ENCODE results near the gene FOXP1.
"Not testable (repeated sequence)": the region's sequence is repeated elsewhere in the genome, so short reads cannot be mapped to it uniquely, and the experiment has no call there.

FOXP1 gene

DNA sequence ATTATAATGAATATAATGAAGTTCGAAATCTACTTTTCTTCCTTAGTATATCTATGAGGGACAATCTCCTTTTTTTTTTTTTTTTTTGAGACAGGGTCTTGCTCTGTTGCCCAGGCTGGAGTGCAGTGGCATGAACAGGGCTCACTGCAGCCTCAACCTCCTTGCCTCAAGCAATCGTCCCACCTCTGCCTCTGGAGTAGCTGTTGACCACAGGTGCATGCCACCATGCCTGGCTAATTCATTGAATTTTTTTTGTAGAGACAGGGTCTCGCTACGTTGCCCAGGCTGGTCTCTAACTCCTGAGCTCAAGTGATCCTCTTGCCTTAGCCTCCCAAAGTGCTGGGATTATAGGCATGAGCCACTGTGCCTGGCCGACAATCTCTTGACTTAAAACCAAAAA lies 607.5 kb downstream of the FOXP1 start:
- DNase-seq (ENCODE audit: low read depth): not testable (repeated sequence)

DNA sequence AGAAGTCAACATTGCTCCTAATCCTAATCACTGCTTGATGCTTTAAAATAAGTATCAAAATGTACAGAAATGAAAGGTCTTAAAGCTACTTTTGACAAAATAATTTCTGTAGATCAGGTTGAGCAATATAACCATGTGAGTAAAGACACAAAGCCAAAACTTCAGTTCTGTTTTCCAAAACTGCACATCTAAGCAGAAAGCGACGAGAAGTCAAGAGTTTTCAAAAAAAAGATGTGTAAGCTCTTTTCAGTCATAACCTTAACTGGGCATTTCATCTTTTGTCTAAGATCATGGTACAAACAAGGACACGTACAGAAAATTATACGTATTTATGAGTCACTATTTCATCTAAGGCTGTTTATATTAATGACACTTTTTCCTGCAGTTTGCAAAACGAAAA lies 608.8 kb downstream of the FOXP1 start:
- DNase-seq (ENCODE audit: low read depth): no peak

DNA sequence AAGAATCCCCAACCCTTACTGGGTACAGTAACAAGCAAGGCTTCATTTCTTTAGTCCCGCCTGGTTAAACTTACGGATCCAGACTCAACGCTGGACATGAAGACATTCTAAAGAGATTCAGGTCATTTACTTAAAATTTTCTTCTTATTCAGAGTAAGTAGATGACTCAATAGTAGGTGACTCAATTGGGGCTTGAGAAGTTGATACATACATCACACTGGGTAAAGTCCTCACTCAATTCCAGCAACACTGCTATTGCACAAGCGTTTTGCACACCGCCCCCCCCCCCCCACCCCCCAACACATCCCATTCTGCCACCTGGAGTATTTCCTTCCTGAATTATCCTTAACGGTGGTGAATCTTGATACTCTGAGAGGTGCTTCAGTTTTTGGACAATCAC lies 610.0 kb downstream of the FOXP1 start:
- no peak for DNase-seq (ENCODE audit: low read depth)

DNA sequence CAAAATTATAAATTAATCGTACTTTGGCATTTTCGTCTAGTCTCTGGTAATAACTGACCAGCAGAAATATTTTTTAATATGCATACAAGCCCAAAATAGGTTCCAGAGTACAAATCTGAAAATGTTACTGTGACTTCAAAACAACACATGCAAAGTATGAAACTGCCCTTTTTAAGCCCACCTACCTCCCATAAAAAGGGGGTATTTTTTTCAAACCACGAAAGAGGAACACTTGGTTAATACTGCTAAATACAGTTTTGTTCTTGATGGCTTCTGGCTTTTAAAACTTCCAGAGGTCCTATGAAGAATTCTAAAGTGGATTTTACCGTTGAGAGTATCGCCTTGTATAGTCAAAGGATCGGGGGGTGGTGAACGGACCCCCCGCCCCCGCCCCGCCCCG lies 610.7 kb downstream of the FOXP1 start:
- no peak for DNase-seq (ENCODE audit: low read depth)

DNA sequence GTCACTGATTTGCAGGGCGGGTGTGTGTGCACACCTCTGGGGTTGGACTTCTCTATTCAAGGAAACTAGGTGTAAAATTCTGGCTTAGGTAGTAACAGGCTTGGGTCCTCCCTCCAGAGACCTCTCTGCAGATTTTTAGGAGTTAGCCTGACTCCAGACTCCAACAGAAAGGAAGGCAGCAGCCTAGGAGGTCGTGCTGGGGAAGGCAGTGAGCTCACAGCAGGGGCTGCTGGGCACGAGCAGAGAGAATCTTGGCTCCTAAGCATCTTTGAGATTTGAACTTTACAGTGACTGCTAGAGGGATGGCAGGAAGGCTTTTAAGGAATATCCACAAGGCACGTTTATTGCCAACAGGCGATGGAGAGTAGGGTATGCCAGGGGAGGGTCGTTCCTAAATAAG lies 612.6 kb downstream of the FOXP1 start:
- no peak for DNase-seq (ENCODE audit: low read depth)

DNA sequence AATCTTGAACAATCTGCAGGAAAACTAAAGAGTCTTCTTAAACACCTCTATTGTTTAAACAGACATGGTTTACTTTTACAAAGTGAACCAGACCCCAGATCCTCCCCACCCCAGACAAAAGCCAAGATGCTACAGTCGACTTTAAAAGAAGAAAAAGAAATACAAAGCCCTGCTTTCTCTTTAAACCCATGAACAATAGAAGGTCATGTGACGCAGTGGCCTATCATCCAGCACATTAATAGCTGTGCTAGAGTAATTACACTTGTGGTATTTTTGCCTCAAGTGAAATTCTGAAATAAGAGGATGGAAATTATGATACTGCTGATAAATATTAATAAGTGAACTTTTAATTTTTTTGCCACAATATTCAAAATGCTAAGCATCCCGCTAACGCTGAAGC lies 613.4 kb downstream of the FOXP1 start:
- no peak for DNase-seq (ENCODE audit: low read depth)

DNA sequence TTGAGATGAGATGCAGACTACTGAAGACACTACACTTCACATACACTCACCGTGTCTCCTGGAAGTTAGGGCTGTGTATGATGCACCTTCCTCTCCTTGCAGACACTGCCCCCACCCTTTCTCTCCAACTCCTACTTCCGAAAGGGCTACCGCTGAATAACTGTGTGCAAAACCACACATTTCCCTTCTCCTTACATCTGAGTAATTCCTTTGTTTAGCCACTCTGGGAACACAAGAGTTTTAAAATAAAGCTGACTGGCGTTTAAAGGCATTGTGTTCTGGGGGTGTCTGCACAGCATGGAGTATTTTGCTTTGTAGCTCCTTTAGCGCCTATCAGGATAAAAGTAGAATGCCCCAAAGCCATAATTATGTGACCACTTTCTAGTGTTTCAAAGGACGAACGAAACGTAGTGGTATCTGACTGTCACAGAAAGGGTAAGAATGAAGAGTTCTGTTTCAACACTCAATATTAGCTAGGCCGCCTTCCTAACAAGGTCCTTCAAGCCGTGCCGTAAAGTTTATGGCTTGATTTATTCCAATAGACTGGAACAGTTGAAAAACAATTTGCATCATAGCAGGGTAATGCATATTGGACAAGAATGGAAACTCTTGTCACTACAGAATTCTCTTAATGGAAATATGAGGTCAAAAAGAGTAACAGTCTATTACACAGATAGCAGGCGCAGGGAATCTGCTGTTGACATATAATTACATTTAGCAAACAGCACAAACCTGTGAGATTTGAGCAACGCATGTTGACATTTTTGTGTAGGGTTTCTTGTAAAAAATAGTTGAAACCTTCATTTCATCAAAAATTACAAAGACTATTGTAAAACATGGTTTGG lies 619.9 kb downstream of the FOXP1 start:
- no peak for DNase-seq (ENCODE audit: low read depth)

DNA sequence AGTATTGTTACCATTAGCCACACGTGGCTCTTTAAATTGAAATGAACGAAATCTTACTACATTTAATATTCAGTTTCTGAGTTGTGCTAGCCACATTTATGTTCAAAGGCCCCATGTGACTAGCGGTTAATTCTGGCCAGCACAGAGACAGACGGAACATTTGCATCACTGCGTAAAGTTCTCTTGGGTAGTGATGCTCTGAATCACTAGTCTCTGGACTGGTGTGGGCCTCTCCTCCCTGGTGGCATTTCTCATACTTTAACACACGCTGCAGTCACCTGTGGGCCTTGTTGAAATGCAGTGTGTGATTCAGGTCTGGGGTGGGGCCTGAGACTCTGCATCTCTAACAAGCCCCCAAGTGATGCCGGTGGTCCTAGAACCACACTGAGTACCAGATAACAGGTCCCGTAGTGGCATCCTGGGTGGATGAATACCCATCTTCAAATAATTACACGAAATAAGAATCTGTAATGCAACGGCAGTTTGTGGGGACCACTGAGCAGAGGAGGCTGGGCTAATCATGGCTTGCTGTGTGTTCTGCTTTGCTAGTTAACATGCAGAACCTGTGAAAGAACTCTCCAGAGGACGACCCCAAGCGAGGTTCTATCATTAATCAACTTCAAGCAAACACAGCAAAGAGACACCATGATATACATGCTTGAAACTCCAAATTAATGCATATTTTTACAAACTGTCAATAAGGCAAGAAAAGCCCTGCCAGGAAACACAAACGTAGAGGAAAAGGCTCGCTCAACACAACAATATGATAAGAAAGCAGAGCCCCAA lies 623.8 kb downstream of the FOXP1 start:
- no peak for DNase-seq (ENCODE audit: low read depth)

DNA sequence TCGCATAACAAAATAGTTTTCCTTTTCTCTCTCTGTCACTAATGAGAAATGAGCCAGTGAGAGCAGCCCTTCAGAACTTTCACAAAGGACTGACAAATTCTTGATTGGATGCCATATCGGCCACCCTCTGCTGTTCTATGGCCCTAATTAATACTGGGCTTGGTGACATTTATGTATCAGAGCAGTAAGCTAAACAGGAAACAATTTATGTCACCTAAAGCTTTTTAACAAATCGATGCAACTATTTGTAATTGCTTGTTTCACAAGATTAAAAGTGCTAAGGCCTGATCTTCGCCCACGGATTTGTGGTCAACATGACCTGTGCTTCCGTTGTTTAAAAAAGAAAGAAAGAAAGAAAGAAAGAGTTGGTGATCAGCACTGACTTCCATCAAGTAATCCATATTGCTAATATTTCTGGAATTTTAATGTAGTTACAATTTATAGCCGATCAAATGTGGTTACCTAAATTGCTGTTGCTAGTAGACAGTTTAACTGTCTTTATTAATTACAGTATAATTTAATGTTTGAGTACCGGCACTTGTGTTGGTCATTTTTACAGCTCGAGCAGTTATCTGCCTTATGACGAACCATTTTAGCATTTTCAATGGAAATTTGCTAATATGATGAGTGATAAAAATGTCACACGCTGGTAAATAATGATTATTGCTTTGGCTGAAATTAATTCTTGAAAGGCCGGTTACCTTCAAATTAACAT lies 631.3 kb downstream of the FOXP1 start:
- no peak for DNase-seq (ENCODE audit: low read depth)

DNA sequence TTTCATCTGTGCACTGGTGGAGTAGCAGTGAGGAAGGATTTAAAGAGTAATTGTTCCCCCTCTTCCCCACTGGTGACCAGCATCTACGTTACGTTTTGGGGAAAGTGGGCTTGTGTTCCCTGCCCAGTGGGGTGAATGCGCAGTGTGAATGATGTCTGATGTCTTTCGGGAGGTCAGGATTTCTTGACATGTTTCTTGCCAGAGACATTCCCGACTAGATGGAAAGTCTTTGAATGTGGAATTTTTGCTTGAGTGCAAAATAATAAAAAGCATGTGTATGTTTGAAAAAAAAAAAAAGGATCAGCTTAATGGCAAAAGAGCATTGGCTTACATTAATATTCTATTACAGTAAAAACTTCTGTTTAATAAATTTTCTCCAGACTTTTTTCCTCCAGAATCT lies 632.2 kb downstream of the FOXP1 start:
- DNase-seq (ENCODE audit: low read depth): no peak

DNA sequence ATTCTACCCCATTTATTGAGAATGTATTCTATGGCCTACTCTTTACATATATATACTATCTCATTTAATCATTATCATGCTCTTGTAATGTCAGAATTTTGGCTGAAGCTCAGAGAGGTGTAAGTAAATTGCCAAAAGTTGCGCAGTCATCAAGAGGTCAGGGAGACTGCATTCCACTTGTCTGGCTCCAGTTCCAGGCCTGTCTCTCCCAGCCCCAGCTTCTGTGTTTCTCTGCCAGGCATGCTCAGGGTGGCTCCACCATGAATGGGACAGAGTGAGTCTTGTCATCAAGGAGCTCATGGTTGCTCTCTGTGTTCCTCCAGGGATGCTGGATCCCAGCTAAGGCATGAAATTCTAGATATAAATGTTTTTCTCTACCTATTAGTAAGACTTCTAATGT lies 635.9 kb downstream of the FOXP1 start:
- no peak for DNase-seq (ENCODE audit: low read depth)

DNA sequence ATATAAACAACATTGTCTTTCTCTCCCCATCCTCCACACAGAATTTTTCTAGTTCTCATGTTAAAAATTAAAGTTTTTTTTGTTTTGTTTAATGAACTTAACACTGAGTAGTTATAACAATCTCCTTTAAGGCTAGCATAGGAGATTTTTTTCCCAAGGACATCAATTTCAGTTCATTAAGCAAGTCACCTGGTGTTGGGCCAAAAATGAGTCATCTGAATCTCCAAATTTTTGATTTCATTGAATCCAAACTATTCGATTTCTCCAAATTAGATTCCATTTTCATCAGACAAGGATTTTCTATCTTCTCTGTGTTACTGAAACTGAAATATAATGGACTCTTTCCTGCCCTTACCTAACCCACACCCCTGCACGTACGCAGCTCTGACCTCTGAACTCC lies 639.6 kb downstream of the FOXP1 start:
- no peak for DNase-seq (ENCODE audit: low read depth)

DNA sequence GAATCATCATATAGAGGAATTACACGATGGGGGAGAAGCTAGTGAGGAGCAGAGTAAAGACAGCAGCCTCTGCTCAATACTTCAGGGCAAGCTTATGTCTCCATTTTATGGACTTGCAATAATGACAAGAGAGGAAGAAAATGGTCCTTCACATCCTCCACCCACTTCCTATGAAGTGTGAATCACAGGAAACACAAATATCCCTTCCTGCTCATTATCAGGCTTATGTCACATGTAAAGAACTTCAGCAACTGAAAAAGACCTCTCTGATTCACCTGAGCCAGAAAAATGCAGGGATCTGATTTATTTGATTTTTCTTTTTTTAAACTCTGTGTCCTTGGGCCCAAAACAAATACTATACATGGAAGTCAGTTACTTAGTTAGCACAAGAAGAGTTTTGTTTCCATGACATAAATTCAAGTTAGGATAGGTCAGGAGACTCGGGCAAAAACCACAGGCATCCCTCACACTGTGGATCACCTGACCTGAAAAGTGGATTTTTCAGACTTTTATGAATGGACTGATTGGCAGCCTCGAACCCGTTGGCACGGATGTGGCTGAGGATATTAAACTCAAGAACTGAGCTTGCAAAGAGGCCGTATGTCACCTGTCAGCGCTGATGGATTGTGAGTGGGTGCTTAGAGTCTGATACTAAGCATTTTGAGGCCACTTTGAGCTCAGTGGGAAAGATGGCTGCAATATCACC lies 650.3 kb downstream of the FOXP1 start:
- no peak for DNase-seq (ENCODE audit: low read depth)

DNA sequence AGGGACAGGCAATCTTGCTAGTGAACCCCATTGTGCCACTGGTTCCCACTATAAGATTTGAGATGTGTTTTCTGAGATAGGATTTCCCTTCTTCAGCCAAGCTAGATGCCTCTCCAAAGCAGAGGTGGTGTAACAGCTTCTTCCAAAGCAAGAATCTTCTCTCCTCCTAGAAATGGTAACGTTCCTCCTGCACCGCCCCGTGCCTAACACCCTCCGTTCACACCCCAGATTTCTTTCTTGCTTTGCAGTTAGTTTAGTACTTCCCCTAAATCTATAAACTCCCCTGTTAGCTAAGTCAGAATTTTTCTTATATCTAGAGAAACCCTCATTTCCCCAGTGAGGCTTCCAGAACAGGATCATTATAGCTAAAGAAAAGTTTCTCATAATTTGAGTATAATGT lies 653.5 kb downstream of the FOXP1 start:
- no peak for DNase-seq (ENCODE audit: low read depth)

DNA sequence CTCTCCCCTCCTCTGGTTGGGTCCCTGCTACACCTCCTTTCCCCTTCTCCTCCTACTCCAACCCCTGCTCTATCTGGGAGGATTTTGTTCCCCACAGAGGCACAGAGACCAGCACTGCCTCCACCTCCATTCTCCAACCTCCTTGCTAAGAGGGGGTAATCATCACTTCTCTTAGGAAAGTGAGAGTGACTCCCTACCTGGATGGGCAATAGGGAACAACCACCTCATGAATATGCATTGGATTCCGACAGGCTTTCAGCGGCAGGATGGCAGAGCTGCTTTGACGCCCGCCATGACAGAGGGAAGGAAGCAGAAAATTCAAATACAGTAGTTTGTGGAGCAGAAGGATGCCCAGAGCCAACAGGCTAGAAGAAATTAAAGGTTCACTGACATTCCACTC lies 656.3 kb downstream of the FOXP1 start:
- no peak for DNase-seq (ENCODE audit: low read depth)

DNA sequence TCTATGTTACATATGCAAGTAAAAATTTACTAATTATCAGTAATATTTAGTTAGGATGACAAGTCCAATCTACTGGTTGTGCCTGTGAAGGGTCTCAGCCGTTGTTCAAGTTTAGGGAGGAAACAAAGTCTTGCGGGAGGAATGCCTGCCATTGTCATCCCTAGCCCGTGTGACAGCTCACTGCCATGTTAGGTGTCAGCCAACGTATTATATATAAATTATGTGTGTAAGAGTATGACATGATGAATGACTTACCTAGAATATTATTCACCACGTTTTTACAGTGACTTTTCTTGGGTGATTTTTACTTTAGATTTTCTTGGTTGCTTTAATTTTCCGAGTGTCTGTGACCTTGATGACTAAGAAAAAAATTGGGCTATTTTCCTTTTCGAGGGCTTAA lies 656.7 kb downstream of the FOXP1 start:
- DNase-seq (ENCODE audit: low read depth): no peak

DNA sequence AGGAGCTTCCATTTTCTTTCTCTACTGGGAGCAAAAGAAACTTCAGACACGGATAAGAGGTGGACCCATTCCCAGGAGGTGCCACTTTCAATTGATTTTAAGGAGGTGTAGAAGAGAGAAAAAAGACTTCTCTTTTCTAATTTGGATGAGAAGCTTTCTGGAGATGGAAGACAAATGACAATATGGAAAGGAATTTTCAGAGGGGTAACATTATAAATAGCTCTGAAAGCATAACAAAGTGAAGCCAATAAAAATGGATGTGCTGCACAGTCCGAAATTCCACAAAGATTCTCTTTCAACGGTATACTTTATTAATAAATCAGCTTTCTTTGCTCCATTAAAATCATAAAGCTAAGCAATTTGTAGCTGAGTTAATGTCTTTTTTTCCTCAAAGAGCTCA lies 663.9 kb downstream of the FOXP1 start:
- no peak for DNase-seq (ENCODE audit: low read depth)

DNA sequence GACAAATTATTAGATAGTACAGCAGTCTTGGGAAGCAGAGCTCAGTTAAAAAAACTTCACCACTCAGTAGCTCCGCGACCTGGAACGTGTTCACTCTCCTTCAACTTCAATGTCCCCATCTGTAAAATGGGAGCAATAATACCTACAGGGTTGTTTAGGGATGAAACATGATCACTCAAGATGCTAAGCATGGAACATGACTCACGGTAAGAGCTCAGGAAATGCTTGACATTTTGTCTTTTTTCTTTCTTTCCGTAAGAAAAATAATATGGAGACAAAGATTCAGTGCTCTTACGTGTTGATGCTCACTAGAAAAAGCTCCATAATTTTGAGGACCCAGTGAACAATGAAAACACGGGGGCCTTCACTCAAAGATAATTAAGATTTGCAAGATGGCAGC lies 664.4 kb downstream of the FOXP1 start:
- DNase-seq (ENCODE audit: low read depth): no peak

DNA sequence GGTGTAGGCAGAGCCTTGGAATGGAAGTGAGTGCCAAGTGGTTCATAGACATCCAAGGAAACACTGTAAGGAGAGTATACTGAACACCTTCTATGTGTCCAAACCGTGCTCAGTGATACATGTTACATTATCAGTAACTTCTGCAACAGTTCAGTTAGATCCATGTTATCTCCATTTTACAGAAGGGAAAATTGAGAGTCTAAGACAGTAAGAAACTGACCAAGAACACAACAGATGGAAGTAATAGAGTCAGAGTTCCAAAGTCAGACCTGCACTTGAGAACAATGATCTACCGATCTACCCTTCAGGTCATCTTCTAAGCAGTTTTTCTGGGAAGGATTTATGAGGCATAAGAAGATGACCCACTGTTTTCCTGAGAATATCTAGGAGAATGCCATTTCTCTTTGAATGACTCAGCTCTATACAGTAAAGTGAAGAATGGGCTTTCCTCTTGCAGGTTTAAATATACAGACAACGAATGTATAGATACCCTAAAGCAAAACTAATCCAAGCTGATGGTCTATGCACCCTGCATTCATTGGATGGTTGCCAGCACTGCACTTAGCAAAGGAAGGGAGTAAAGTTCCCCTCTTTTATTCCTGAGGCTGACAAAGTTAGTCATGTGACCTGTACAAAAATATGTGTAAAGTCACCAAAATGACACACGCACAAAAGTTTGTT lies 667.0 kb downstream of the FOXP1 start:
- DNase-seq (ENCODE audit: low read depth): no peak

DNA sequence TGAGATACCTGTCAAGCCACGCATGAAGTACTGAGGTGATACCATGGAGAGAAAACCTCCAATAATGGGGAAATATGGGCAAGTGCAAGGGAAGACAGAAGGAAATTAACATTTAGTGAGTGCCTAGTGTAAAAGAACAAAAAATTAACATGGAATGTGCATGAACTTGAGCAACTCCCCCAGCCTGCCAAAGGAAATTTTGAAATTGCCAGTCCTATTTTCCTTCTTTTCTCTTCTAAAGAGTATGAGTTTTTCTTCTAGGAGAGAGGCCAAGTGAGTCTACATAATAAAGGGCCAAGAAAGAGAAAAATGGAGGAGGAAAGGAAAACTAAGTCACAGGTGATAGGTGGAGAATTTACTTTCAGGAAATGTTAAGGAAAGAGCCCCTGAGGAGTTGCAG lies 668.7 kb downstream of the FOXP1 start:
- DNase-seq (ENCODE audit: low read depth): no peak

DNA sequence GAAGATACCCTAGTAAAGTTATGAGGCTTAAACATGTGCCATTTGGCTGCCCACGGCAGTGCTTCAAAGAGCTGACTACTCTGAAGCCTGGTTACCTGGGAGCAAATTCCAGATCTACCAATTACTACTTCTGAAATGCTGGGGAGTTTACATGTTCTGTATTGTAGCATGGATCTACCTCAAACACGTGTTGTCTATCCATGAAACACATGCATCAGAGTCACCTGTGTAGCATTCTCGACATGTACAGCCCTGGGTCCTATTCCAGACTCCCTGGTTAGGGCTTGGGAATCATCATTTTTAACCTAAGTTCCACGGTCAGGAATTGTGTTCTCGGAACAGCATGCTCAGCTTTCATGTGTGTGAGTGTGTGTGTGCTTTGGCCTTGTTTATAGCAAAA lies 671.8 kb downstream of the FOXP1 start:
- DNase-seq (ENCODE audit: low read depth): no peak

DNA sequence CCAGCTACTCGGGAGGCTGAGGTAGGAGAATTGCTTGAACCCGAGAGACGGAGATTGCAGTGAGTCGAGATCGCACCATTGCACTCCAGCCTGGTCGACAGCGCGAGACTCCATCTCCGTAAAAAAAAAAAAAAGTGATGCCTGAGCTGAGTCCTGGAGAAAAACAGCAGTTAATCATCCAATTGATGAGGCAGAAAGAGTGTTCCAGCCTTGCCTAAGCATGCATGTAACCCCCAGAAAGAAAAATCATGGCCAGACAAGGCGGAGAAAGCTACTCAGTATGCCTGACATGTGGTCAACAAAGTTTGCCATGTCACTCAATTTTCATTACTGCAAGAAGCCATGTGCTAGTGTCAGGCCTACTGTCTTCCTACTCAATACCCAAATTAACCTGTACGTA lies 678.0 kb downstream of the FOXP1 start:
- DNase-seq (ENCODE audit: low read depth): no peak

Data from stimulated activated CD8-positive, alpha-beta memory T cell treated with anti-CD3 and anti-CD28 coated beads, Interleukin-12 subunit alpha, Interleukin-12 subunit beta, amount 100 ng/mL, for 1 hour (primary cell).